Caco-2 (cell line): ENCODE results near the gene NAGA. TPM values are rescaled to one million over a fixed set of nuclear protein-coding genes. Genes with fewer than 3 reads are reported as not detected.

Experiments
- BruUV-seq: library from RNA; stranded (reverse); fragments of 400-500 nt; replicated peaks from 2 replicates; lab custom pipeline; 2021; lab: Mats Ljungman, UMichigan
- CTCF ChIA-PET: fragments of 300-600 bp; sonication (Branson Sonifier 250); formaldehyde crosslinking; loops from one replicate; lab custom pipeline; 2022; ENCODE audit warnings: antibody characterized with exemption; lab: Charles Lee
- POLR2A ChIA-PET: fragments of 300-600 bp; sonication (Branson Sonifier 250); formaldehyde crosslinking; loops from one replicate; lab custom pipeline; 2022; ENCODE audit warnings: antibody characterized with exemption; lab: Charles Lee
- DNase-seq, 2 experiments: peaks; one replicate each; pipeline versions ENCODE4 v3.0.0 to v3.0.0-alpha.2; 2020 to 2022
- H3K27me3 ChIP-seq: replicated peaks from 2 replicates; pipeline ENCODE4 v1.6.0; 2011; ENCODE audit warnings: low read length; ENCODE audit not compliant: control insufficient read depth, insufficient read depth
- H3K36me3 ChIP-seq: 2 replicates; pipeline ENCODE4 v1.5.1; 2011; ENCODE audit warnings: low read length; ENCODE audit not compliant: control insufficient read depth, insufficient read depth
- H3K4me1 ChIP-seq: fragments of 250-450 bp; sonication (Bioruptor Pico); 2 replicates; pipeline ENCODE4 v1.5.1; 2020; ENCODE audit warnings: mild to moderate bottlenecking
- H3K4me3 ChIP-seq: 2 replicates; pipeline ENCODE4 v1.5.1; 2011; ENCODE audit warnings: low read depth, mild to moderate bottlenecking, control low read depth, low read length
- H3K9me3 ChIP-seq: fragments of 250-450 bp; sonication (Bioruptor Pico); 2 replicates; pipeline ENCODE4 v1.5.1; 2020; ENCODE audit warnings: mild to moderate bottlenecking, moderate library complexity
- H3K27ac Mint-ChIP-seq: one replicate; pipeline ENCODE4 v1.8.0; 2022; ENCODE audit warnings: mixed read lengths; ENCODE audit not compliant: unreplicated experiment
- H3K27me3 Mint-ChIP-seq: one replicate; pipeline ENCODE4 v1.8.0; 2022; ENCODE audit warnings: mixed read lengths; ENCODE audit not compliant: insufficient read depth, unreplicated experiment
- H3K36me3 Mint-ChIP-seq: one replicate; pipeline ENCODE4 v1.8.0; 2022; ENCODE audit warnings: mild to moderate bottlenecking, mixed read lengths; ENCODE audit not compliant: insufficient read depth, unreplicated experiment
- H3K4me1 Mint-ChIP-seq: one replicate; pipeline ENCODE4 v1.8.0; 2022; ENCODE audit warnings: low read depth, mixed read lengths; ENCODE audit not compliant: unreplicated experiment
- H3K4me3 Mint-ChIP-seq: one replicate; pipeline ENCODE4 v1.8.0; 2022; ENCODE audit warnings: mild to moderate bottlenecking, moderate library complexity, mixed read lengths; ENCODE audit not compliant: unreplicated experiment
- H3K9me3 Mint-ChIP-seq: one replicate; pipeline ENCODE4 v1.8.0; 2022; ENCODE audit warnings: mixed read lengths; ENCODE audit not compliant: unreplicated experiment
- intact Hi-C: fragments of 100-400 bp; cut with micrococcal nuclease; formaldehyde crosslinking; loops from one replicate; pipeline ENCODE4 v1.10.0; 2022; ENCODE audit not compliant: unreplicated experiment
- total RNA-seq: library from RNA; stranded (reverse); gene quantifications from 2 replicates; pipeline ENCODE4 v1.2.3, GENCODE V29; 2022
- TF ChIP-seq, protein P1 (sequence below), 2 experiments: fragments of 200-600 bp in 1 of 2; IDR thresholded peaks; 1 replicate in 1 of 2; 2 replicates in 1 of 2; pipeline versions ENCODE4 v1.5.1 to v1.8.0; 2011 to 2022; ENCODE audit warnings: antibody characterized with exemption in 1 of 2, control low read depth in 1 of 2, inconsistent platforms in 1 of 2, low read depth in 1 of 2, low read length in 1 of 2, mild to moderate bottlenecking in 1 of 2, moderate library complexity in 1 of 2; ENCODE audit not compliant: insufficient read depth in 1 of 2, severe bottlenecking in 1 of 2, unreplicated experiment in 1 of 2

Gene NAGA
- total RNA-seq, 1 experiment from 2014 or later, result 28.3 TPM

DNA sequence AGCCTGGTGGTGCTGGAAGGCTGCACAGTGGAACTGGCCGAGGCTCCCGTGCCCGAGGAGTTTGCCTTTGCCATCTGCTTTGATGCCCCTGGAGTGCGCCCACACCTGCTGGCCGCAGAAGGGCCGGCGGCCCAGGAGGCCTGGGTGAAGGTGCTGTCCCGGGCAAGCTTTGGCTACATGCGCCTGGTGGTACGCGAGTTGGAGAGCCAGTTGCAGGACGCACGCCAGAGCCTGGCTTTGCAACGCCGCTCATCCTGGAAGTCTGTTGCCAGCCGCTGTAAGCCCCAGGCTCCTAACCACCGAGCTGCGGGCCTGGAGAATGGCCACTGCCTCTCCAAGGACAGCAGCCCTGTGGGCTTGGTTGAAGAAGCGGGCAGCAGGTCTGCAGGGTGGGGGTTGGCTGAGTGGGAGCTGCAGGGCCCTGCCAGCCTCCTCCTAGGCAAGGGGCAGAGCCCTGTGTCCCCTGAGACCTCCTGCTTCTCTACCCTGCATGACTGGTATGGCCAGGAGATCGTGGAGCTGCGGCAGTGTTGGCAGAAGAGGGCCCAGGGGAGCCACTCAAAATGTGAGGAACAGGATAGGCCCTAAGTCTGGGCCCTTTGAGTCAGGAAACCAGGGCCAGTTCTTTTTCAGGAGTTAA is 7.0 kb upstream of the NAGA start:
- intact Hi-C loops, result loop anchor here (10.0 kb wide), 2 partner anchors 493 to 537 kb away; partner anchors contain the start of genes PMM1 and POLDIP3
- ChIA-PET CTCF (interaction anchor here (0.9 kb wide), 1 partner anchor 13 kb away, joined by 3 read pairs; the partner anchor contains the start of gene NDUFA6), POLR2A (no interaction called here)
- Histone ChIP-seq H3K9me3 (no peaks in the 10 kb centered on the region), H3K27me3 (no peaks in the 10 kb centered on the region), H3K4me3 (no peak overlapping the region), H3K4me1 (peaks cover 24% of the 10 kb centered on the region), H3K36me3 (peaks cover 1% of the 10 kb centered on the region; the same call in 1 of the 2 replicates)
- BruUV-seq, result no TSS peak
- Mint-ChIP-seq H3K4me1 (peaks cover 10% of the 10 kb centered on the region), H3K4me3 (no peak overlapping the region), H3K27ac (peak overlapping the region; percentile 93), H3K36me3 (peaks cover 35% of the 10 kb centered on the region), H3K27me3 (no peaks in the 10 kb centered on the region), H3K9me3 (no peaks in the 10 kb centered on the region)
- DNase-seq, result no peak
- TF ChIP-seq, protein P1, sequence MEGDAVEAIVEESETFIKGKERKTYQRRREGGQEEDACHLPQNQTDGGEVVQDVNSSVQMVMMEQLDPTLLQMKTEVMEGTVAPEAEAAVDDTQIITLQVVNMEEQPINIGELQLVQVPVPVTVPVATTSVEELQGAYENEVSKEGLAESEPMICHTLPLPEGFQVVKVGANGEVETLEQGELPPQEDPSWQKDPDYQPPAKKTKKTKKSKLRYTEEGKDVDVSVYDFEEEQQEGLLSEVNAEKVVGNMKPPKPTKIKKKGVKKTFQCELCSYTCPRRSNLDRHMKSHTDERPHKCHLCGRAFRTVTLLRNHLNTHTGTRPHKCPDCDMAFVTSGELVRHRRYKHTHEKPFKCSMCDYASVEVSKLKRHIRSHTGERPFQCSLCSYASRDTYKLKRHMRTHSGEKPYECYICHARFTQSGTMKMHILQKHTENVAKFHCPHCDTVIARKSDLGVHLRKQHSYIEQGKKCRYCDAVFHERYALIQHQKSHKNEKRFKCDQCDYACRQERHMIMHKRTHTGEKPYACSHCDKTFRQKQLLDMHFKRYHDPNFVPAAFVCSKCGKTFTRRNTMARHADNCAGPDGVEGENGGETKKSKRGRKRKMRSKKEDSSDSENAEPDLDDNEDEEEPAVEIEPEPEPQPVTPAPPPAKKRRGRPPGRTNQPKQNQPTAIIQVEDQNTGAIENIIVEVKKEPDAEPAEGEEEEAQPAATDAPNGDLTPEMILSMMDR (IDR thresholded peaks at IDR 0.05; ENCODE audit: insufficient read depth in 1 of 2, low read depth in 1 of 2, low read length in 1 of 2, severe bottlenecking in 1 of 2, unreplicated experiment in 1 of 2), result no peak

- DNase-seq, result no peak
- intact Hi-C loops, result loop anchor here (10.0 kb wide), 2 partner anchors 492 to 538 kb away; partner anchors contain the start of genes PMM1 and POLDIP3
Observed at GRCh38 chr22:42076764-42077485, 6.3 kb upstream of the NAGA start.

More at GRCh38 chr22:42076764-42077485, 6.3 kb upstream of the NAGA start:
- Mint-ChIP-seq H3K27me3 (no peaks in the 10 kb centered on the region), H3K36me3 (peaks cover 35% of the 10 kb centered on the region), H3K4me3 (no peak overlapping the region), H3K4me1 (peaks cover 10% of the 10 kb centered on the region), H3K9me3 (no peaks in the 10 kb centered on the region), H3K27ac (no peak overlapping the region)
- Histone ChIP-seq H3K27me3 (no peaks in the 10 kb centered on the region), H3K36me3 (peaks cover 1% of the 10 kb centered on the region; the same call in 1 of the 2 replicates), H3K4me1 (peaks cover 24% of the 10 kb centered on the region), H3K9me3 (no peaks in the 10 kb centered on the region), H3K4me3 (no peak overlapping the region)
- TF ChIP-seq, protein P1 (IDR thresholded peaks at IDR 0.05; ENCODE audit: insufficient read depth in 1 of 2, low read depth in 1 of 2, low read length in 1 of 2, severe bottlenecking in 1 of 2, unreplicated experiment in 1 of 2), result no peak
- BruUV-seq, result no TSS peak
- ChIA-PET POLR2A (no interaction called here), CTCF (interaction anchor here (0.6 kb wide), 1 partner anchor 78 kb away, joined by 6 read pairs; the partner anchor contains the start of gene WBP2NL)
